HT-29 (cell line): Measurements from ENCODE around the gene FICD. TPM values are rescaled to one million over a fixed set of nuclear protein-coding genes. Genes with fewer than 3 reads are reported as not detected.

Experiments
- DNase-seq: peaks from one replicate; pipeline ENCODE4 v3.0.0-alpha.2; 2015; ENCODE audit warnings: low spot score
- total RNA-seq: library from RNA; depleted of rRNA; stranded (reverse); fragments of >200 nt; shearing (Covaris generic); gene quantifications from 2 replicates; pipeline ENCODE4 v1.2.3, GENCODE V29; 2014; rRNA removed

The FICD gene
- total RNA-seq, 1 experiment from 2014 or later: 9.6 TPM

DNA sequence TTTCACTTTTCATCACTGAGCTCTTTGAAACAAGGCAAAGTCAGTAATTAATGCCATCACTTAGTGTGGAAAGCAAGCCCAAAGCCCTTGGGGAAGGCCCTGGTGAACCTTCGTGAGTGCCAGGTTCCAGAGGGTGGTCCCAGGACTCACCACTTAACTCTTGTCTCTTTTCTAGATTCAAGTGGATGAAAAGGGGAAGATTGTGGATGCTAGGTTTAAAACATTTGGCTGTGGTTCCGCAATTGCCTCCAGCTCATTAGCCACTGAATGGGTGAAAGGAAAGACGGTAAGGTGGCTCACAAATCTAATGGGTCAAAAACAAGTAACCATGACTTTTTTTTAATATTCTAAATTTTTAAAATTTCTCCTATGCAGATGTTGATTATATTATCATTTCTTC lies 50.1 kb downstream of the FICD start:
- DNase-seq: no peak

- DNase-seq: peak; percentile 71
These were observed 50.9 kb downstream of the FICD start for GRCh38 chr12:108565976-108566375.

- no peak for DNase-seq
These were observed 51.4 kb downstream of the FICD start for GRCh38 chr12:108566452-108566851.

DNA sequence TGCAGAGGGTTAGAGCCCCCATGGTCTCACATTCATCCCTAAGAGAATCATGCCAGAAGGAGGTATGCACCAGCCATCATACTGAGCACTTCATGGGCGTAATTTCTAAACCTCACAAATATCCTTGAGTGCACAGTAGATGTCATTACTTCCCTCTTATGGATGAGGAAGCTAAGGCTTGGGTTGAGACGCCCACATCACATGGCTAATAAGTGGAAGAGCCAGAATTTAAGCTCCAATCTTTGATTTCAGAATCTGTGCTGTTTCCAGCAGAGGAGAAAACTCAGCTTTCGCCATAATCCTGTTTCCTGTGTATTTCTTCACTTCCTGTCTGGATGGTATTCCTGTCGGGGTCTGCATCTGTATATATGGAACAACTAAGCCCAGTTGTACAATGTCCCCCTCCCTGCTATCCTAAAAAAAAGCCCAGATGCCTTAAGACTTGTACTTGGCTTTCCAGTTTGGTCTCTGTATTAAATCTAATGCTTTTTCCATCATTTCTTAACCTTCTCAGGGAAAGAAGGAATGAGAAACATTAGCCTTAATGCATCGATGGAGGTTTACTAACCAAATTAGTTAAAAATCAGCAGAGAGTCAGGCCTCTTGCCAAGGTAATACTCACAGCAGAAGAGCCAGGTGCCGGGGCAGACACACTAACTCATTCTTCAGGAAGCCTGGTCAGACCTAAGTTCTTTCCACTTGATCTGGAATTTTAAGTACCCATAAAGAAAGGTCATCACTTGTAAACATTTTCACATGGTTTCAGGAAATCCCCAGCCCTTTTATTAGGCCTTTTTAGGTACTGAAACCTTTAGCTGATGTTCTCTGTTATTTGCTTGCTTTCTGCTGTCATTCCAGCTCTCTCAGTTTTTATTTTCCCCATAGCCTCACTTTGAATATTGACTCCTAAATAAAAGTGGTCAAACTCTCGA lies 52.6 kb downstream of the FICD start:
- DNase-seq: no peak

DNA sequence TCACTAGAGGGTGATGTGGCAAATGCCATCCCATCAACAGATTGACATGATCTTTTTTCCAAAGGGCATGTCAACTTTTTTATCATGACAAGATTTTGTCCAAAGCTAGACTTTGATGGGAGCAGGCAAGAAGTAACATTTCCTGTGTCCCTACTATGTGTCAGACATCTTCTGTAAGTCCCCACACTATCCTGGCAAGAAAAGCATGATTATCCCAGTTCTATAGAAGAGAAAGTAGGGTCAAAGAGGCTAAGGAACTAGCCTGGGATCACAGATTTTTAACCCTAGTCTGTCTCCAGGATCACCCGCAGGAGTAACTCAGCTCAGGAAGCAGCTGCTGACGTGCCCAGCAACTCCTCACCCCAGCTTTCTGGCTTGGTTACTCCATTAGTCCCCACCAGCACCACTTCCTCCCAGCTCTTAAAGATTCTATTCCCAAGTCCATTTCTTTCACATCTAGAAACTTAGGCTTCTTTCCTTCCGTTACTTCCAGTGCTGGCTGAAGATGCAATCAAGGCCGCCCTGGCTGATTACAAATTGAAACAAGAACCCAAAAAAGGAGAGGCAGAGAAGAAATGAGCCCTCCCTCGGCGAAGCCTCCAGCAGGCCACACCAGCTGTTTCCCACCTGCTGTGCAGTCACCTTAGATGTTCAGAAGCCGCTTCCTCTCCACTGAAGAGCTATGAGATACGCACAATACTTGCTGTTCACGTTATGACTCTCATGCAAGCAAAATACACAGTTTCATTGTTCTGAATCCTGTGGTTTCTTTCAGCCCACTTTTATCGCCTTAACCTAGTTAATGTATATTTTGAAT lies 53.5 kb downstream of the FICD start:
- no peak for DNase-seq

Other genes starting within 250 kb of the FICD start
- not detected in 2 replicates for gene CMKLR1, start 176.0 kb upstream of the FICD start, total RNA-seq
- gene SART3, start 45.9 kb downstream of the FICD start, total RNA-seq: 91.8 and 98.9 TPM in 2 replicates
- 71.1 and 91.3 TPM in 2 replicates for gene ISCU, start 47.3 kb downstream of the FICD start, total RNA-seq
- gene TMEM119, start 82.8 kb downstream of the FICD start, total RNA-seq: not detected in 2 replicates
- not detected in 2 replicates for gene SELPLG, start 118.6 kb downstream of the FICD start, total RNA-seq
- 62.9 and 67.5 TPM in 2 replicates for gene CORO1C, start 216.2 kb downstream of the FICD start, total RNA-seq